Ectodermal cell (in vitro differentiated cells): ENCODE data around the gene CD6. TPM values are rescaled to one million over a fixed set of nuclear protein-coding genes. Genes with fewer than 3 reads are reported as not detected.

Experiments used
- H3K27ac ChIP-seq: 2 replicates; pipeline ENCODE4 v1.7.0; 2013; ENCODE audit warnings: mild to moderate bottlenecking, low read depth, low read length; ENCODE audit not compliant: insufficient read depth, poor library complexity, severe bottlenecking
- H3K27me3 ChIP-seq: 2 replicates; pipeline ENCODE4 v1.7.0; 2013; ENCODE audit warnings: mild to moderate bottlenecking, low read length; ENCODE audit not compliant: insufficient read depth, control insufficient read depth, poor library complexity, severe bottlenecking
- H3K36me3 ChIP-seq: one replicate; pipeline ENCODE4 v1.7.0; 2013; ENCODE audit warnings: low read length; ENCODE audit not compliant: control insufficient read depth, insufficient read depth
- H3K4me1 ChIP-seq: one replicate; pipeline ENCODE4 v1.7.0; 2013; ENCODE audit warnings: low read length; ENCODE audit not compliant: control insufficient read depth, insufficient read depth
- H3K4me3 ChIP-seq: 2 replicates; pipeline ENCODE4 v1.7.0; 2013; ENCODE audit warnings: low read depth, low read length, control low read depth; ENCODE audit not compliant: insufficient read depth
- H3K9me3 ChIP-seq: 2 replicates; pipeline ENCODE4 v1.7.0; 2013; ENCODE audit warnings: mild to moderate bottlenecking, low read length, moderate library complexity; ENCODE audit not compliant: control insufficient read depth
- WGBS, 2 experiments: methylation state at CpG; one replicate each; pipeline ENCODE4 v1.1.7; 2013; ENCODE audit warnings: missing lambda C conversion rate in 2 of 2; 5-methylcytosine and 5-hydroxymethylcytosine counted together
- polyA plus RNA-seq, 4 experiments: library from polyadenylated mRNA; stranded (reverse); fragments of 50-300 nt; gene quantifications; one replicate each; pipeline ENCODE4 v1.2.3, GENCODE V29; 2013

CD6 gene, protein sequence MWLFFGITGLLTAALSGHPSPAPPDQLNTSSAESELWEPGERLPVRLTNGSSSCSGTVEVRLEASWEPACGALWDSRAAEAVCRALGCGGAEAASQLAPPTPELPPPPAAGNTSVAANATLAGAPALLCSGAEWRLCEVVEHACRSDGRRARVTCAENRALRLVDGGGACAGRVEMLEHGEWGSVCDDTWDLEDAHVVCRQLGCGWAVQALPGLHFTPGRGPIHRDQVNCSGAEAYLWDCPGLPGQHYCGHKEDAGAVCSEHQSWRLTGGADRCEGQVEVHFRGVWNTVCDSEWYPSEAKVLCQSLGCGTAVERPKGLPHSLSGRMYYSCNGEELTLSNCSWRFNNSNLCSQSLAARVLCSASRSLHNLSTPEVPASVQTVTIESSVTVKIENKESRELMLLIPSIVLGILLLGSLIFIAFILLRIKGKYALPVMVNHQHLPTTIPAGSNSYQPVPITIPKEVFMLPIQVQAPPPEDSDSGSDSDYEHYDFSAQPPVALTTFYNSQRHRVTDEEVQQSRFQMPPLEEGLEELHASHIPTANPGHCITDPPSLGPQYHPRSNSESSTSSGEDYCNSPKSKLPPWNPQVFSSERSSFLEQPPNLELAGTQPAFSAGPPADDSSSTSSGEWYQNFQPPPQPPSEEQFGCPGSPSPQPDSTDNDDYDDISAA
- polyA plus RNA-seq (2013, experiment 1 of 4): not detected
- polyA plus RNA-seq (2013, experiment 2 of 4): not detected
- 0.21 TPM for polyA plus RNA-seq (2013, experiment 3 of 4)
- not detected for polyA plus RNA-seq (2013, experiment 4 of 4)

- Histone ChIP-seq H3K36me3 (no peaks in the 10 kb centered on the region), H3K9me3 (no peaks in the 10 kb centered on the region), H3K4me1 (no peaks in the 10 kb centered on the region), H3K27ac (no peak within 1 kb of the TSS), H3K4me3 (no peak within 1 kb of the TSS), H3K27me3 (no peaks in the 10 kb centered on the region)
- WGBS, 2 experiments: 94 to 95% methylated on average over 16 of the region's 16 CpGs
Observed at GRCh38 chr11:60971520-60971919, at the start of gene CD6. Gene CD6 (plus strand): TSS chr11:60971680. CDS start chr11:60971866, 186 bp downstream.

- Histone ChIP-seq H3K27ac (no peak overlapping the region), H3K27me3 (peaks cover 3% of the 10 kb centered on the region), H3K4me1 (peaks cover 16% of the 10 kb centered on the region), H3K4me3 (no peak overlapping the region), H3K9me3 (no peaks in the 10 kb centered on the region), H3K36me3 (peaks cover 16% of the 10 kb centered on the region)
- WGBS, 2 experiments: 92 to 93% methylated on average over 23 of the region's 23 CpGs
Observed at GRCh38 chr11:60921777-60922335, 49.6 kb upstream of the CD6 start.

DNA sequence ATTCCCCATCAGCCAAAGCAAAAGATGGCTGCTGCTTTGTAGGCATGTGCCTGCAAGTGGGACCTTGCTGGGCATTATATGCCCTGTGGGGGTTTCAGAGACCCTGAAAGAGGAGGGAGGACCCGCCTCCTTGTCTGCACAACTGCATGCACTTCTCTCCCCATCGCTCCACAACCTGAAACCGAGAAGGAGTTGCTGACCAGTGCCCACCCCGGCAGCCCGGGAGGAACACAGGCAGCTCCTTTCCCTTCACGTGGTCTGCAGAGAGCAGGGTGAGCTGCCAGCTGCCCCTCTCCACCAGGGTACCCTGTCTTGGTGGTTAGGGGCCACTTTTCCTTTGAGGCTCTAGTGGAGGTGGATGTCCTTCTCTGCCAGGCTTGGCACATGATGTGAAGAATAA, 48.6 kb upstream of the CD6 start:
- peaks cover 20% of the 10 kb centered on the region for H3K36me3 ChIP-seq
- whole genome bisulfite sequencing, 2 experiments: 85 to 93% methylated on average over 6 of the region's 6 CpGs
- H3K9me3 ChIP-seq: no peaks in the 10 kb centered on the region
- H3K27ac ChIP-seq: no peak overlapping the region
- H3K4me3 ChIP-seq: no peak overlapping the region
- peaks cover 3% of the 10 kb centered on the region for H3K27me3 ChIP-seq
- peaks cover 16% of the 10 kb centered on the region for H3K4me1 ChIP-seq

DNA sequence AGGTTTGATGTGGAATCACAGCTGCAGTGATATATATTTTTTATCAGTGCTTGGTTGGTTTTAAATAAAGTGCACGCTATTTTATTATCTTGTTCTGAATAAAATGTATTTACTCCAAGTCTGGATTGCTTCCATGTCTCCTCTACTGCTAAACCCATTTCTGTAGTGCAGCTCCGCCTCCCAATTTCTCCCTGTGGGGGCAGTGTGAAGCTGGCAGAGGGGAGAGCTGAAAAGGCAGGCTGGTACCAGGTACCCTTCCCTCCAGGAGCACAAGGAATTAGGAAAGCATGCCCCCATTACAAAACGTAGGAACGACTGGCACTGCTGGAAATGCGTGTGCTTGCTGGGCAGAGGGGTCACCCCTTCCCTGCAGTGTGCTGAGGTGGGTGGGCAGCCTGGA, 48.2 kb upstream of the CD6 start:
- WGBS, 2 experiments: 86 to 92% methylated on average over 4 to 5 of the region's 5 CpGs
- Histone ChIP-seq H3K36me3 (peaks cover 22% of the 10 kb centered on the region), H3K4me3 (no peak overlapping the region)

DNA sequence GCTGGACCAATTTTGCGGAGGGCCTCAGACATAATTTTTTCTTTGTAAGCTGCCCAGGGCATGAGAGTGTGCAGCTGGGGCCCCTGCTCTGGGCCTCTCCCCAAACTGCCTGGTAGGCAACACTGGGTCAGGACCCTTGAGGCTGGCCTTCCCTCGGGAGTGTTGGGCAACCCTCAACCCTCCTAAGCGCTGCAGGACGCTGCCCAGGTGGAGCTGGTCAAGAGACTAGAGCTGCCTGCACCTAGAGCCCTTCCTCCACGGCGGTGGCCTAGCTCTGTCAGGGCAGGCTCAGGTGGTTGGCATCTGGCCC, 47.7 kb upstream of the CD6 start:
- peaks cover 16% of the 10 kb centered on the region for H3K4me1 ChIP-seq
- H3K36me3 ChIP-seq: peaks cover 24% of the 10 kb centered on the region
- WGBS, 2 experiments: 67 to 69% methylated on average over 6 of the region's 6 CpGs
- H3K4me3 ChIP-seq: peak overlapping the region; percentile 89
- H3K27me3 ChIP-seq: peaks cover 3% of the 10 kb centered on the region
- no peak overlapping the region for H3K27ac ChIP-seq
- H3K9me3 ChIP-seq: no peaks in the 10 kb centered on the region

More for the DNA sequence above, 48.2 kb upstream of the CD6 start:
- H3K27me3 ChIP-seq: peaks cover 3% of the 10 kb centered on the region
- peaks cover 16% of the 10 kb centered on the region for H3K4me1 ChIP-seq
- H3K9me3 ChIP-seq: no peaks in the 10 kb centered on the region
- no peak overlapping the region for H3K27ac ChIP-seq

GRCh38 chr11:60924110-60924905, 47.2 kb upstream of the CD6 start, which contains the start of gene TMEM132A:
Gene TMEM132A (plus strand): TSS chr11:60924460. CDS start chr11:60924634, 174 bp downstream.
- Histone ChIP-seq H3K4me3 (peak within 1 kb of the TSS; percentile 89), H3K27me3 (peaks cover 3% of the 10 kb centered on the region), H3K9me3 (no peaks in the 10 kb centered on the region), H3K27ac (peak within 1 kb of the TSS; percentile 36), H3K4me1 (peaks cover 16% of the 10 kb centered on the region), H3K36me3 (peaks cover 30% of the 10 kb centered on the region)
- 0 to 1% methylated on average over 69 of the region's 69 CpGs for WGBS, 2 experiments

DNA sequence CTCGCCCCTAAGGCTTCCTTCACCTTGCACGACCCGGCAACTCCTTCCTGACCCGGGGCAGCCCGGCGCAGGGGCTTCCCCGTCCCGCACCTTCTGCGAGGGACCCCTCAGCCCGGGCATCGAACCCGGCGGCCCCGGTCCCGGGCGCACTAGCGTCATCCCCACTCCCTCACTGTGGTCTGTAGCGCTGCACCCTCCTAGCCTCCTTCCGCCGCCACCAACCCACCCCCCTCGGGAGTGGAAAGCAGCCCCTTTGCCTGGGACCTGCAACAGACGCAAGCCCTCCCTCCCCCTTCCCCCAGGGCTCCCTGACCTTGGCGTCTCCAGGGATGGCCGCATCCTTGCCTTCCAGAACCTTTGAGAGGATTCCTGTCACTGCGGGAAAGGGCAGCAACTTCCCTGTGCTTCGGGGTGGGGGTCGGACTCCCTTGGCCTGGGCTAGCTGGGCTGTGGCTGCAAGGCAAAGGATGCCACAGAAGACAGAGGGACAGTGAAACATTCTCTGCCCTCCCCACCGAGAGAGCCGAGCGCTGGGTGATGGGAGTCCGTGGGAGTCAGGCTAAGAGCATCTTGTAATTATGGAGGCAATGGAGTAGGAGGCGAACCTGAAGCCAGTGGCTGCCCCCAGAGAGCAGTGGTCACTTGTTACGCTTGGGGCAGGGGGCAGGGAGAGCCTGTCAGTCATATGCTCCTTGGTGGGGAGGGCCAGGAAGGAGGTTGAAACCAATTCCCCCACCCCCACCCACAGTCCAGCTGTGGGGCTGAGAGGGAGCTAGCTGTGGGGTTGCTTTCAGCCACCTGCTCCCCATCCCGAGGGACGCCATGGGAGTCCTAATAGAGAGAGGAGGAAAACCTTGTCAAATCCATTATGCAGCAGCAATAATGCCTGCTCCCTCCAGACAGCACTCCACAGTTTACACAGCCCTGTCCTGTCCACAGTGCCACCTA, 46.3 kb upstream of the CD6 start:
- Histone ChIP-seq H3K36me3 (peaks cover 32% of the 10 kb centered on the region), H3K9me3 (no peaks in the 10 kb centered on the region), H3K4me3 (peak overlapping the region; percentile 89), H3K4me1 (peaks cover 16% of the 10 kb centered on the region), H3K27me3 (peaks cover 3% of the 10 kb centered on the region), H3K27ac (no peak overlapping the region)
- 1% methylated on average over 35 of the region's 35 CpGs for WGBS, 2 experiments

DNA sequence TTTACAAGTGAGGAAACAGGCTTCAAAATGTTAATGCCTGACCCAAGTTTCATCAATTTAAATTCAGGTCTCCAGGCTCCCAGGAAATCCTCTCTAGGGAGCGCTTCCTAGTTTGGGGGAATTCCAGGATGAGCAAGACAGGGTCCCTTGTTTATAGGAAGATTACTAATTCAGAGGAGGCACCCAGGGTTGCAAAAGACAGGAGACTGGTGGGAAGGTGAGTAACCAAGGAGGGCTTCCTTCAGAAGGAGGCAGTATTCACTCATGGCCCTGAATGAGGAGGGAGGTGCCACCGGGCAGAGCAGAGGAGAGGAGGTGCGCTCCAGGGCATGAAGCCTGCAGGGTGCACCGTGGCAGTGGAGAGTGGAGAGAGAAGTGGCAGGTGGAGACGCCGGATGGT, 45.6 kb upstream of the CD6 start:
- Histone ChIP-seq H3K27me3 (peaks cover 3% of the 10 kb centered on the region), H3K27ac (no peak overlapping the region), H3K9me3 (no peaks in the 10 kb centered on the region), H3K4me3 (peak overlapping the region; percentile 89), H3K4me1 (peaks cover 16% of the 10 kb centered on the region), H3K36me3 (peaks cover 31% of the 10 kb centered on the region)
- WGBS, 2 experiments: 65 to 69% methylated on average over 6 of the region's 6 CpGs

DNA sequence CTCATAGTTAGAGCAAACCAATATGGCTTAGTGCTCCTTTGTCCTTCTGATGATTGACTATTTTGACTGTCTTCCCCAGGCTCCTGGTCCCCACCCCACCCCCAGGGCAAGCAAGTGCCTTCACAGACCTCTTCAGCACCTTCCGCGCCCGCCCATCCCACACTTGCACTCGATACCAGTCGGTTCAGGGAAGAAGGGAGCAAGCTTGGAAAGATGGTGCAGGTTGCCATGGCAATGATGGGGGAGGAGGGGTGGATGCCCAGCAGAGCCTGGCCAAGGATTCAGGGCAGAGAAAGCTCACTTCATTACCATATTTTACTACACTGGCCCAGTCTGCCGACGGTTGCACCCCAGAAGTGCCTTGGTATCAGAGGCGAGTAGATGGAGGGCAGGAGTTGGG, 45.0 kb upstream of the CD6 start:
- Histone ChIP-seq H3K27ac (no peak overlapping the region), H3K4me1 (peaks cover 16% of the 10 kb centered on the region), H3K4me3 (no peak overlapping the region), H3K9me3 (no peaks in the 10 kb centered on the region), H3K27me3 (peaks cover 3% of the 10 kb centered on the region), H3K36me3 (peaks cover 31% of the 10 kb centered on the region)
- 85% methylated on average over 8 of the region's 8 CpGs for WGBS, 2 experiments
